GM12801 (cell line): ENCODE results near the gene MGMT.

Source experiments
- CTCF ChIP-seq: IDR thresholded peaks from one replicate; pipeline ENCODE4 v1.5.1; 2011; ENCODE audit warnings: control low read depth; ENCODE audit not compliant: insufficient read length; ENCODE audit errors: extremely low read depth

The MGMT gene

GRCh38 chr10:129455625-129456024 lies 11.4 kb upstream of the MGMT start:
- no peak for TF ChIP-seq CTCF

GRCh38 chr10:129459762-129460539 lies 7.1 kb upstream of the MGMT start:
- no peak for TF ChIP-seq CTCF

- TF ChIP-seq CTCF: no peak
Measured at GRCh38 chr10:129462257-129462795, 4.7 kb upstream of the MGMT start.

GRCh38 chr10:129464251-129464650 lies 2.8 kb upstream of the MGMT start:
- TF ChIP-seq CTCF: no peak

- no peak for TF ChIP-seq CTCF
Measured at GRCh38 chr10:129465796-129466702, 992 bp upstream of the MGMT start.

GRCh38 chr10:129467359-129468064 lies 471 bp downstream of the MGMT start:
- no peak for TF ChIP-seq CTCF

GRCh38 chr10:129468187-129468586 lies 1.1 kb downstream of the MGMT start:
- no peak for TF ChIP-seq CTCF
